GM18507 (cell line): ENCODE results near the gene RNF157.

Experiments used
- DNase-seq: peaks from one replicate; pipeline ENCODE4 v3.0.0; 2011; ENCODE audit warnings: low read depth; ENCODE audit not compliant: insufficient read length; ENCODE audit errors: extremely low spot score
- FAIRE-seq: peaks from 2 replicates; lab custom pipeline; 2011; peaks lifted over from hg19 to GRCh38; lab: Jason Lieb, UNC

The RNF157 gene

DNA sequence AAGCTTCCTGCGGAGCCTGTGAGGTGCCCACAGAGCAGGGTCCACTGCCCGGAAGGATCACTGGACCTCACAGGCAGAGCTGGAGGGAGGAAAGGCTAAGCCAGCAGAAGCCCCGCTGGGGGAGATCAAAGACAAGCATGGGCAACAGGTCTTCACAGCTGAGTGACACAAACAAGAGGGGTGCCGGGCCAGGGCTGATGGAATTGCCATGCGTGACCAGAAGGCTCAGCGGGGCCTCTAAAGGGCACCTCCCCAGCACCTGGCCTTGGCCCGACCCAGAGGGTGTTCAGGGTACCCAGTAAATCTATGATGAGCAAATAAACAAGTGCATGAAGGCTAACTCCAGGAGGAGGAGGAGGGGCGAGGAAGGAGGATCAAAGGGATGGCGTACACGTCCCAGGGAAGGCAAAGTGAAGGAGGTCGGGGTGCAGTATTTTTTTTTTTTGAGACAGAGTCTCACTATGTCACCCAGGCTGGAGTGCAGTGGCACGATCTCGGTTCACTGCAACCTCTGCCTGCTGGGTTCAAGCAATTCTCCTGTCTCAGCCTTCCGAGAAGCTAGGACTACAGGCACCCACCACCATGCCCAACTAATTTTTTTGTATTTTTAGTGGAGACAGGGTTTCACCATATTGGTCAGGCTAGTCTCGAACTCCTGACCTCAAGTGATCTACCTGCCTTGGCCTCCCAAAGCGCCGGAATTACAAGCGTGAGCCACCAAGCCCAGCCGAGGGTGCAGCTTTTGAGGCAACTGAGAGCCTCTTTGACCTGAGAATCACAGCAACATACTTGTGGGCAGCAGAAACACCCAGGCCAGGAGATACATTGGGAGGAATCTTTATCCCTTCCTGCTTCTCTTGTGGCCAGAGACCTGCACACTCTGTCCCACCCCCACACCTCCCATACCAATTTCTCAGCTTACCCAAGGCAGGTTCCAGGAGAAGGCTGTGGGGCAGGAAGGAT lies 120.6 kb downstream of the RNF157 start:
- DNase-seq = no peak
- FAIRE-seq = no peak

DNA sequence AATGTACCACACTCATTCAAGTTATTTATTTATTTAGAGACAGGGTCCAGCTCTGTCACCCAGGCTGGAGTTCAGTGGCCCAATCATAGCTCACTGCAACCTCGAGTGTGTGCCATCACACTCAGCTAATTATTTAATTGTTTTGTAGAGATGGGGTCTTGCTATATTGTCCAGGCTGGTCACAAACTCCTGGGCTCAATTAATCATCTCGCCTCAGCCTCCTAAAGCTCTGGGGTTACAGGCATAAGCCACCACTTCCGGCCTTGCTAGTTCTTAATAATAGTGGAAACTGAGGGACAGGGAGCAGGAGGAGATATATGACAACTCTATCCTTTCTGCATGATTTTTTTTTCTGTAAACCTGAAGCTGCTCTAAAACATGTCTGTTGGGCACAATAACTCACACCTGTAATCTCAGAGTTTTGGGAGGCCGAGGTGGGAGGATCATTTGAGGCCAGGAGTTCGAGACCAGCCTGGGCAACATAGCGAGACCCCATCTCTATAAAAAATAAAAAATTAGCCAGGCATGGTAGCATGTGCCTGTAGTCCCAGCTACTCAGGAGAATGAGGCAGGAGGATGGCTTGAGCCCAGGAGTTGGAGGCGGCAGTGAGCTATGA lies 125.0 kb downstream of the RNF157 start:
- FAIRE-seq (no peak), DNase-seq (no peak)

DNA sequence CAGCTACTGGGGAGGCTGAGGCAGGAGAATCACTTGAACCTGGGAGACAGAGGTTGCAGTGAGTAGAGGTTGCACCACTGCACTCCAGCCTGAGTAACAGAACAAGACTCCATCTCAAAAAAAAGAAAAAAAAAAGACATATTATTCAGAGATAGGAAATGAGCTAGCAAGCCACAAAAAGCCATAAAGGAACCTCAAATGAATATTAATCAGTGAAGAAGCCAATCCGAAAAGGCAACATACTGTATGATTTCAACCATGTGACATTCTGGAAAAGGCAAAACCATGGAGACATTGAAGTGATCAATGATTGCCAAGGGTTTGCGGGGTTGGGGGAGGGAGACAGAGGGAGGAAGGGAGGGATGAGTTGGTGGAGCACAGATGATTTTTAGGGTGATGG lies 128.3 kb downstream of the RNF157 start:
- DNase-seq (no peak), FAIRE-seq (no peak)

DNA sequence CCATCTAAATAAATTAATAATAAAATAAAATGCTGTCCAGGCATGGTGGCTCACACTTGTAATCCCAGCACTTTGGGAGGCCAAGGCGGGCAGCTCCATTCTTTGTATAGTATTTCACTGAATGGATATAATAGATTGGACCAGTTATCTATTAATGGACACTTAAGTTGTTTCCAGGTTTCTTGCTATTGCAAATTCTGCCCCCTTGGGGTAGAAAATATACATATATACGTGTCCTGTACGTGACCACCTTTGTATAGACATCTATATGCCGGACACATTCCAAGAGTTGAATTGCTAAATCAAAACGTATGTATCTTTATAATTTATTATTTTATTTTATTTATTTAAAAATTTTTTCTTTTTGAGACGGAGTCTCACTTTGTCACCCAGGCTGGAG lies 132.8 kb downstream of the RNF157 start:
- DNase-seq (no peak), FAIRE-seq (no peak)

DNA sequence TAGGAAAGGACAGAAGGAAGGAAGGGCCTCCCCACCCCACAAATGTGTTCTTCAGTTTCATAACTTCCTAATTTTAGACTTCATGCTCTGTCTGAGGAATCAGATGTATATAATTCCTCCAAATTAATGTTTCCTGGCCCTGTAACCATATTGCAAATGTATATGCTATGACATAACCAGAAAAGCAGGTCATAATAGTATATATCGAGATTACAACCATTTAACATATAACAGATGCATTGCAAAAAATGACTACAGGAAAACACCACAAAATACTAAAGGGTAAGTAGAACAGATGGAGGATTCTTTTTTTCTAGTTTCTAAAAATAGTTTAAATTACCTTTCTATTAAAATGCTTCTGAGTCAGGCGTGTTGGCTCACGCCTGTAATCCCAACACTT lies 133.6 kb downstream of the RNF157 start:
- FAIRE-seq (no peak), DNase-seq (no peak)

DNA sequence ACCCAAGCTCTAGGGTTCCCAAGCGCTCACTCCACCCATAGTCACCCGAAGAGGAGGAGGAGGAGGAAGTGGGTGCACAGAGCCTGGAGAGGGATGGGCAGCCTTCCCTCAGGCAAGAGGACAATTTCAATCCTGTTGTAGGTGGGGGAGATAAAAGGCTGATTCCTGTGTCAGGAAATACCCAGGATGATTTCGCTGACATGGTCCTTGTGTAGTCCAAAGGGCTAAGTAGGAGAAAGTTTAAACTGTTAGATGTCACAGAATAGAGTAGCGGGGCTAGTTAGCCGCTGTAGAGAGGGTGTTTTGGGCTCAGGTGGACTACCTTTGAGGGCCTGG lies 135.4 kb downstream of the RNF157 start:
- FAIRE-seq (no peak), DNase-seq (no peak)

DNA sequence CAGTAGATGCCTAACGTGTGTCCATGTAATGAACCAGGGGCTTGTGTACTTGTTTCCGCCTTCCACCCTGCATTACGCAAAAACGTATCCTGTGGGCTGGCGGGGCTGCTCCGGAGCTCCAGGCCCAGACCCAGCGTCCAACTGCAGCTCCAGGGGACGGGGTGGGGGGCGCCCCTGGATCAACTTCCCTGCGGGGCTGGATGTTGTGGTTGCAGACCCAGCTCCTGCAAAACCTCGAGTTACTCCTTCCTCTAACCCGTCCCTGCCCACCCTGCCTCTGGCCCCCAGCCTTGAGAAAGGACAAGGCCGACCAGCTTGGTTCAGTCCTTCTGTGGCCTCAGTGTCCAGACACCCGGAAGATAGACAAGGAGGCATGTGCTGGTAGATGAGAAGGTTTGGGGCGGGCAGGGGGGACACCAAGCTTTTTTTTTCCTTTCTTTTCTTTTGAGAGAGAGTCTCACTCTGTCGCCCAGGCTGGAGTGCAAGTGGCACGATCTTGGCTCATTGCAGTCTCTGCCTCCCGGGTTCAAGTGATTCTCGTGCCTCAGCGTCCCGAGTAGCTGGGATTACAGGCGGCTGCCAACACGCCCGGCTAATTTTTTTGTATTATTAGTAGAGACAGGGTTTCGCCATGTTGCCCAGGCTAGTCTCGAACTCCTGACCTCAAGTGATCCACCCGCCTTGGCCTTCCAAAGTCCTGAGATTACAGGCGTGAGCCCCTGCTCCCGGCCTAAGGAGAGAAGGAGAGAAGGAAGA lies 136.0 kb downstream of the RNF157 start:
- DNase-seq = no peak

DNA sequence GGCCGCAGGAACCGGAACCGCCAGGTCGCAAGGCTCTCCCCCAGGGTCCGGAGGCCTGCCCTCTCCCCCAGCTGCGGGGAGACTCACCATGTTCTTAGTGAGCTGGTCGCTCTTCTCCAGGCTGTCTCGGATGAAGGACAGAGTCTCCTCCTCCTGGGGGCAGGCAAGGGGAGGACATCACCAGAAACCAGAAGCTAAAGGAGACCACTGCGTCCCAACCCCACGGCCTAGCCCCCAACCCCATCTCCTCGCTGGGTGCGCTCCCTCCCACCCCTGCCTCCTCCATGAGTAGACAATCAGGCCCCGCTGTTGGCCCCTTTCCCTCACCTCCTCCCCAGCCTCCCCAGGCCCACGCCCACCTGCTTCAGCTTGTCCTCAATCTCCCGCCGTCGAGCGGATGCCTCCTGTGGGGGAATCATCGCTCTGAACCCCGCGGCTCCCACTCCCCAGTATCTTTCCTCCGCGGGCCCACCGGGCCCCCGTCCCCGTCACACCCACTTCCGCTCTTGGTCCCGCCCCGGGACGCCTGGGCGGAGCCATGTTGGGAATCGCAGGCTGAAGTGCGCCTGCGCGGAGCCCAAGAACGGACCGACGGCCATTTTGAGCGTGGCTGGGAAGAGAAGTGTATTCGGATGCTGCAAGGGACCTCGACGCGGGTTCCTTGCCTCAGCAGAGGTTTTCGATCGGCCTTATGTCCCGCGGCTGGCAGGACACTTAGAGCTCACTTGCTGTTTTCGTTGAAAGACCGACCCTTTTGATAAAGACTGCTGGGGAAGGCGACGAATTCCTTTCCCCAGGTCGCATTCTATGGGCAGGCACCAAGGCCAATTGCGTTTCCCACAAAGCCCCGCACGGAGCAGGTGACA lies 136.8 kb downstream of the RNF157 start, which contains the start of gene EXOC7:
TSS of gene EXOC7 (minus strand) at position 514 of the 866 bp plus-strand sequence. CDS start at position 419, 95 bp downstream.
- DNase-seq (peak; percentile 99), FAIRE-seq (peak; percentile 89)

More for the DNA sequence above, 136.0 kb downstream of the RNF157 start:
- FAIRE-seq = no peak

DNA sequence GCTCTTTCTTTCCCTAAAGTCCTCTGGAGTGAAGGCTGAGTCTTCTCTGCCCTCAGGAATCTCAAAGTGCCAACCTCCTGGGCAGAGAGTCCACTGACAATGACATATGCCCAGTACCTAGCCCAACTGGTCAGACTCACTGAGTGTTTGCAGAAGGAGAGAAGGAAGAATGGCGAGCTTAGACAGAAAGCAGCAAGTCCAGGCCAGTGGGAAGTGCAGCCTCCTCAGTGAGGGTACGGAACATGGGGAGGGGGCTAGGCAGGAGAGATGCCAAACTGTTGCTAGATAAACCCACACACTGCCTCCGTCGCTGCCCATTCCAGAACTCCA lies 137.4 kb downstream of the RNF157 start:
- DNase-seq (no peak), FAIRE-seq (no peak)

DNA sequence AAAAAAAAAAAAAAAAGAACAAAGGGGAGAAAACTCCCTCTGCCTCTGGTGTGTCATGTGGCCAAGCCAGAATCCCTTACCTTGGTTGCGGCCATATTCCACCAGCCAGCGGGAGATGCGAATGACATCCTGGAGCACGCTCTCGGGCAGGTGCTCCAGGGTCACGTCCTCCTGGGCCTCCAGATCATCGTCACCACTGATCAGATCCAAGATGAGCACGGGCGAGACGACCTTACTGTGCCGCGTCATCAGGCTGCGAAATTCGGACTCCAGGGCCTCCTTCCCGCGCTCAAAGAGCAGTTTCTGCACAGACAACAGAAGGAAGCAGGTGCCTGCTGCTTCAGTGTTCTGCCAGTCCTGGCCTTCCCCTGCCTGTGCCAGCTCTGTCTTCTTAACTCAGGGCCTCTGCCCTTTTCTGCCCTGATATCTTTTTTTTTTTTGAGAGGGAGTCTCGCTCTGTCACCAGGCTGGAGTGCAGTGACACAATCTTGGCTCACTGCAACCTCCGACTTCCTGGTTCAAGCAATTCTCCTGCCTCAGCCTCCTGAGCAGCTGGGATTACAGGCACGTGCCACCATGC lies 142.5 kb downstream of the RNF157 start:
- no peak for DNase-seq
- no peak for FAIRE-seq

DNA sequence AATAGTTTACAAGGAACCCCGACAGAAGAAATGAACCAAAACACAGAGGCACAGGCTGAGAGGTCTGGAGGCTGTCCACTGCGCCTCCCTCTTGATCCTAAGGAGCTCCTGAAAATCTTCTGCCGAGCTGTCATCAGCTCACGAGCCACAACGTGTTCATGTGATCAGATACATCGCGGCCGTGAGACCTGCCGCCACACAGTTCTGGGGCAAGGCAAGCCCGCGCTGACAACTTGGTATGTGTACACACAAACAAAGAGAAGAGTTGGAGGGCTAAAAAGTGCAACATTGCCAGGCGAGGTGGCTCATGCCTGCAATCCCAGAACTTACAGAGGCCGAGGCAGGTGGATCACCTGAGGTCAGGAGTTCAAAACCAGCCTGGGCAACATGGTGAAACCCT lies 144.3 kb downstream of the RNF157 start:
- FAIRE-seq (no peak), DNase-seq (no peak)

DNA sequence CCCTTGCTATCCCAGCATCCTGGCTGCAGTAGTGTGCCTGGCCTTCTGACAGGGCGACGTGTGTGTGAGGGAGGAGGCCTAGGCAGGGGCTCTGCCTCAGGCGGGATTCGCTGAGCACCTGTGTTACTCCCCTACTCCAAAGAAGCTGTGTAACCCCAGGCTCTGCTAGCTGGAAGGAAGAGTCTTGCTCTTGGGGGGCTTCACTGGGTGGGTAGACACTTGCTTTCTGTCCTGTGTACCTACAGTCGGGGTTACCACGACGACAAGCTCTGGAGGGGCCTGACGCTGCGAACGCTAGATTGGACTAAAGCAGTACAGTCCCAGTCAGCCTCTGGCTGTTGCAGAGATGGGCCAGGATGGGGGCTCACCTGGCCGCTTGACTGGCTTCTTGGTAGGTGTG lies 146.2 kb downstream of the RNF157 start:
- FAIRE-seq (no peak), DNase-seq (no peak)

DNA sequence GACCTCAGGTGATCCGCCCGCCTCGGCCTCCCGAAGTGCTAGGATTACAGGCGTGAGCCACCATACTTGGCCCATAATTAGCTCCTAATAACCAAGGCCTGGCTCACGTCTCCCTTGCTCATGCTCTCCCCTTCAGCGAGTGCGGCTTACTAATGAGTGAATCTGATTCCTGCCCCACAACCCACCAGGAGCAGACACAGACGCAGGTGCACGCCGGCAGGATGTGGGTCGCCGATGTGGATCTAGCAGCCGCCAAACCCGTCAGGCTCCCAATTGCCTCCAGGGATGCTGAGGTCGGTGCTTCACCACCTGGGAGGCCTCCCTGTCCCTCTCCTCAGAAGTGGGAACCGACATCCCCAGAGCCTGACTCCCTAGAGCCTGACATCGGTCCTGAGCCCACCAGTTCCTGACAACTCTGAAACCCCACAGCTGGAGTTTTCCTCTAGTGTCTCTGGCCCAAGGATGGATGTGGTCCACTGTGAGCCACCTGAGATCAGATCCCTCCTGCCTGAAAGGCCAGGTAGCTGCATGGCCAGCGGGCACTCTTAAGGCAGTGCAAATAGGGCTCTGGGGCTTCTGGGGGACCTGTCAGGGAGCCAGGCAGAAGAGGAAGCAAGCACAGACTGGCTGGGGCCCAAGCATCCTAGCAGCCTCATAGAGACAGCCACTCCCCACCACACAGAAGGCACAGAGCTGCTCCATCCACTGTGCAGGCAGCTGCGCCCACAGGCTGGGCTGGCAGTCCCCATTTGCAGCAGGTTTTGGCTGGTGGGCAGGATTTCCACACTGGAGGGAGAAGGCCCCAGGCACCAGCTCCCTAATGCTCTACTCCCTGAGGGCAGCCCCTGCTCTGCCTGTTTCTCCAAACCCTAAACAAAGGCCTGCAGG lies 147.5 kb downstream of the RNF157 start:
- DNase-seq (no peak), FAIRE-seq (no peak)
